Activated CD8-positive, alpha-beta memory T cell treated with anti-CD3 and anti-CD28 coated beads, Interleukin-2, amount 50 U/mL, for 1 hour (primary cell): Measurements from ENCODE around the gene HECW1.
"Not testable (repeated sequence)": the region's sequence is repeated elsewhere in the genome, so short reads cannot be mapped to it uniquely, and the experiment has no call there.

Experiments used
- DNase-seq: peaks from one replicate; pipeline ENCODE4 v3.0.0-alpha.2; 2020; ENCODE audit errors: extremely low read depth

HECW1 gene

GRCh38 chr7:43577485-43577951 is 465.1 kb downstream of the HECW1 start:
- no peak for DNase-seq

DNA sequence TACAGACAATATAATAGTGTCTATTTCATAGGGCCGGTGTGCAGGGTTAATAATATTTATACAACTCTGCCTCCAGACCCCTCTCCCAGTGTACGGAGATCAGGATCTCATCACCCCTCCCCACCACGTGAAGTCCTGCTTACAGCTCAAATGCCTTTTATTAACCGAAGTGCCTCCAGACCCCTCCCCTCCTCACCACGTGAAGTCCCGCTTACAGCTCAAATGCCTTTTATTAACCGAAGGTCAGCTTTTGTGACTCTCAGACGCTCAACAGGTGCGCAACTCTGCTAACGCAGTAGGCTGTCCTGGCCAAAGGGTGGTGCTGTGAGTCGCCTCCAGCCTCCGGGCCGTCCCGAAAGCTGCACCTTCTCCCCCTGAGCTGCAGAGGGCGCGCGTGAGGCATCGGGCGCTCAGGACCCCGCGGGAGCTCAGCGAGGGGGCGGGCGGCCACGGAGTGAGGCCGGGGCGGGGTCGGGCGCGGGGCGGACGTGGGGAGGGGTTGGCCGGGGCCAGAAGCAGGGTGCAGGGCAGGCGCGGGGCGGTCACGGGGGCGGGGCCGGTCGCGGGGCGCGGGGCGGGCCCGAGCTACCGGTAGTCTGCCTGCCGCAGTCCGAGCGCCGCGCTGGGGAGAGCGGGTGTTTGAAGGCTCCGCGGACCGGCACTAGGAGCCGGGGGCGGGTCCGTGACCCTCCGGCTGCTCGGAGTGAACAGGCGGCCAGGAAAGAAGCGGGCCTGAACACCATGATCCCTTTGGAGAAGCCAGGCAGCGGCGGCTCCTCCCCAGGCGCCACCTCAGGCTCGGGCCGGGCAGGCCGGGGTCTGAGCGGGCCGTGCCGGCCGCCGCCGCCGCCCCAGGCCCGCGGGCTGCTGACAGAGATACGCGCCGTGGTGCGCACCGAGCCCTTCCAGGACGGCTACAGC is 470.3 kb downstream of the HECW1 start, which contains the start of gene STK17A:
Gene STK17A (plus strand): TSS at position 606 of the 921 bp plus-strand sequence. CDS start 136 bp downstream, at position 742.
- DNase-seq: peak; percentile 83

DNA sequence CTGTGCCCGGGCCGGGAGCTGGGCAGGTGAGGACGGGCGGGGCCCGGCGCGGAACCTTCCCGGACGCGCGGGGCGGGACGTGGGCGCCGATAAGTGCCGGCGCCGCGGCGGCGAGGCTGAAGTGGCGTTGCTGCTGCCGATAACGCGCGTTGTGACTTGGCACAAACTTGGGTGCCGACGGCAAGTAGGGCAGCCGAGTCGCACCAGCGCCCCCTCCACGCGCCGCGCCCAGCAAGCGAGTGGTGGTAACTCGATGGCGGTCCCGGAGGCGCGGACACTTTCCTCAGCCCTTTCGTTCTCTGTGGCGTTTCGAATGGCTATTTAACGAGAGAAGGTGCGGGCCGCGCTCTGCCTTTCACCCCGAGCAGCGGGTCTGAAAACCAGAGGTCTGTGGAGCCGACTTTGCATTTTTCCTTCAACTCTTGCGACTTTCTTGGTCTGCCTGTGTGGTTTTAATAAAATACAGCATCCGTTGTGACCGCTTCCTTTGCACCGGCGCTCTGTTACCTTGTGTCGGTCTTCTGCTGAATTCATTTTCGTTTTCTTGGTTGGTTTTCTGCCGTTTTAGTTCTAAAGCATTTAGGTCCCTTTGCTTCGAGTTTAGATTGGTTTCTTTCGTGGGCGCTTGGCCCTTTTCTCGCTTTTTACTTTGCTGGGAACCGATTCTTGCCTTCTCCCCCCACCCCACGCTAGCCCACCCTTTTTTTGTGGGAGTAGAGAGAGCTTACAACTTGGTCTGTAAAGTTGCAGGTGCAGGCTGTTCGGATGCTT is 471.2 kb downstream of the HECW1 start:
- DNase-seq: no peak

GRCh38 chr7:43584195-43584586 is 471.7 kb downstream of the HECW1 start:
- DNase-seq: no peak

- DNase-seq: not testable (repeated sequence)
Measured at GRCh38 chr7:43584733-43585132, 472.3 kb downstream of the HECW1 start.

DNA sequence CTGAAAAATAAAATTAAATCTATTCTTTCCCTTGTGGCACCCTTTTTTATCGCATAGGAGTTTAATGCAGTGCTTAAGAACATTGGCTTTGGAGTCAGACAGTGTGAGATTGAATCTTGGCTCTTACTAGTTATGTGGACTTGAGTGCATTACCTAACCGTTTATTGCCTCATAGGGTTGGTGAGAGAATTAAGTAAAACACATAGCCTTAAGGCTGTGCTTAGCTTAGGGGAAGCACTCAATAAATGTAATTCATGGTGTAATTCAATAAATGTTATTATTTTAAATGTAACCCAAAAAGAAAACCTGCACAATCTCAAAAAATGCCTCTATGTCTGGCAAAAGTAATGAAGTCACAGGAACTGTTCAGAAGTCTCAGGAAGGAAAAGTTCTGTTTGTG is 473.1 kb downstream of the HECW1 start:
- DNase-seq: no peak

DNA sequence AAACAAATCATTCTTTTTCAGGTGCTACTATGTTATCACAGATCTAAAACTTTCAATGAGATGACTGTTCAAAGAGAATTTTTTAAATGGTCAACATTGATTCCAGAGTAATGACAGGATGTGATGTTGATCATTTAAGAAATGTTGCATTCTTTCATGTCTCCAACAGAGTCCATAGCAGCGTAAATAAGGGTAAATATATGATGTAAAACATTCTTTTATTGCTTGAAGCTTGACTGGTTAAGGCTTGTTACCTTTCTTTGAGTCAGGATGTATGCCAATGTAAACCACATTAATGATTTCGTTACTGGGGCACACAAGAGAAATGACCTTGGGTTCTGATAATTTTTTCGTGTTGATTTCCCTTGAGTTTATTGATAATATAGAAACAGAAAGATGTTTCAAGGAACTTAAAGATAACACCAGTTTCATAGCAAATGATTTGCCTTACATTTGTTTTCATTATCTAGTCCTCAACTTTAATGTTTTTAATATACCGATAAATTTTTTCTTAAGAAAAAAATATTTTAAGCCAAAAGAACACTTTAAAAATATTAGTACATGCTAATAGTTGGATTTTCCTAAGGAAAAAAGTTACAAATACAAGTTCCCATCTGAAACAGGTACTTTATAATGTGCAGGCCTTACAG is 473.9 kb downstream of the HECW1 start:
- DNase-seq: no peak

DNA sequence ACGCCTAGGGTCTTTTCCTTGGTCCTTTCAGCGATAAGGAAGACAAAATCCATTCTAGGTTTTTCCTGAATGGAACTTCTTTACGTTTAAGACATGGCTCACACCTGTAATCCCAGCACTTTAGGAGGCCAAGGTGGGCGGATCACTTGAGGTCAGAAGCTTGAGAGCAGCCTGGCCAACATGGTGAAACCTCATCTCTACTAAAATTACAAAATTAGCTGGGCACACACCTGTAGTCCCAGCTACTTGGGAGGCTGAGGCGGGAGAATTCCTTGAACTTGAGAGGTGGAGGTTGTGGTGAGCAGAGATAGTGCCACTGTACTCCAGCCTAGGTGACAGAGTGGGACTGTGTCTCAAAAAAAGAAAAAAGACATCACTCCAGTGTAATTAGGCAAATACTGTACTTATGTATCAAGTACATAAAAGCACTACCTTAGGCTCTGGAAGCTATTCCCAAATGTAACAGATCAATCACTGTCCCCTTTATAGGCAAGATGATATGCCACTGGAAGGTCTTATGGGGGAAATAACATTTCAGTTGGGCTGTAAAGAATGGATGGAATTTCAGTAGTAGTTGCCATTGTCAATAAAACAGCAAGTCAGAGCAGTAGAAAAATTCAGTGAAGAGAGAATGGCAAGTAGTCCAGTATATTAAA is 476.2 kb downstream of the HECW1 start:
- no peak for DNase-seq

- DNase-seq: no peak
Measured at GRCh38 chr7:43589133-43589478, 476.7 kb downstream of the HECW1 start.

GRCh38 chr7:43589728-43590127 is 477.3 kb downstream of the HECW1 start:
- DNase-seq: no peak

DNA sequence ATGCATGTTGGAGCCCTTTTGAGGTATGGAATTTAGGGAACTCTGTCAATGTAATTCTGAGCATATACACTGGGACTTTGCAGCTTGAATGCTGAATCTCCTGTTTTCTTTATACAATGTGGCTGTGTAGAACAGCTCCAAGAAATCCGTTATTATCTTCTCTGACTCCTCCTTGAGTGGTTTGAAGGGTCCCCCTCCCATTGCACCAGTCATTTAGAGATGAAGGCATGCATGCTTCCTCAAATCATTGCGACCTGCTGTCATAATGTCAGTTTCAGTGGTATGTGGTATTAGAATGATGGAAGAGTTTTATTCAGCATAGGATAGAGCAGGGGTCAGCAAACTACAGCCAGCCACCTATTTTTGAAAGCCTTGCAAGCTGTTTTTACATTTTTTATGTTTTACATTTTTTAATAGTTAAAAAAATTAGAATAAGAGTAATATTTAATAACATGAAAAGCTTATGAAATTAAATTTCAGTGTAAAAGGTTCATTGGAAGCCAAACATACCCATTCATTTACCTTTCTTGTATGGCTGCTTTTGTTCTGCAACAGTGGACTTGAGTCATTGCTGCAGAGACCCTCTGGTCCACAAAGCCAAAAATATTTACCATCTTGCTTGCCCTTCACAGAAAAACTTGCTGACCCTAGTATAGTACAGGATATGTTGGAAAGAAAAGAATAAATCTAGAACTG is 478.6 kb downstream of the HECW1 start:
- DNase-seq: no peak

GRCh38 chr7:43591558-43592180 is 479.2 kb downstream of the HECW1 start:
- no peak for DNase-seq

DNA sequence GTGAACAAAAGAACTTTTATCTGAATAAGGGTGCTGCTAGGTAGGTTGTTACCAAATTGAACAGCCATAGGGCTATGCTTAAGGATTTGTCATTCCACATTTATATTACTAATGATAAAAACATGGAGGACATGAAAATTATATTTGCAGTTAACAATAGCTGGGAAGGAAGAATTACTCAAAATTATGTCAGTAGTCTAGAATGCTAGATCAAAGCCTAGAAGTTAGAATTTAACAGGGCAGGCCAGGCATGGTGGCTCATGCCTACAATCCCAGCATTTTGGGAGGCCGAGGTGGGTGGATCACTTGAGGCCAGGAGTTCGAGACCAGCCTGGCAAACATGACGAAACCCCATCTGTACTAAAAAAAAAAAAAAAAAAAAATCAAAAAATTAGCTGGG is 479.9 kb downstream of the HECW1 start:
- DNase-seq: no peak

DNA sequence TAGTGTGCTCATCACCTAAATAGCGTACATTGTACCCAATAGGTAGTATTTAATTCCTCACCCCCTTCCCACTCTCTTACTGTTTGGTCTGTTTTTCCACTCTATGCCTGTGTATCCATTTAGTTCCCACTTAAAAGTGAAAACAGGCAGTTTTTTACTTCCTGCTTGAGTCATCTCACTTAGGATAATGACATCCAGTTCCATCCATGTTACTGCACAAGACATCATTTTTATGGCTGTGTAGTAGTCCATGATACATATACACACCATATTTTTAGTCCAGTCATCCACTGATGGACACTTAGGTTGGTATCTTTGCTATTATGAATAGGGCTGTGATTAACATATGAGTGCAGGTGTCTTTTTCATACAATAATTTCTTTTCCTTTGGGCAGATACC is 480.6 kb downstream of the HECW1 start:
- DNase-seq: no peak

- DNase-seq: no peak
Measured at GRCh38 chr7:43594020-43594419, 481.6 kb downstream of the HECW1 start.

- DNase-seq: not testable (repeated sequence)
Measured at GRCh38 chr7:43596426-43596825, 484.0 kb downstream of the HECW1 start.

DNA sequence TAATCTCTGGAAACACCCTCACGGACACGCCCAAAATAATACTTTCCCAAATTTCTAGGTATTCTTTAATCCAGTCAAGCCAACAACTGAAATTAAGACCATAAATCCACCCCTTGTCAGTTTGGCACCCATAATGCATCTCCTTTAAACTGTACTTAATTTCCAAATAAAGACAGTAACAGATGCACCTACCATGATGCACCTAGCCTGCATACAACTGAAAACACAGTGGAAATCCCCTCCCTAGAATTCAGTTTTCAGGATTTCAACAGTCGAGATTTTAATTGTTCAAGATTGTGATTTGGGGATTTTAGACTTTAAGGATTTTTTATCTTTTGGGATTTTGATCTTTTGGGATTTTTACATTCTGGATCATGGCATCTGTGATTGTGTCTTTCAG is 487.6 kb downstream of the HECW1 start:
- no peak for DNase-seq

GRCh38 chr7:43602256-43602655 is 489.8 kb downstream of the HECW1 start:
- no peak for DNase-seq

GRCh38 chr7:43604251-43604650 is 491.8 kb downstream of the HECW1 start:
- no peak for DNase-seq

DNA sequence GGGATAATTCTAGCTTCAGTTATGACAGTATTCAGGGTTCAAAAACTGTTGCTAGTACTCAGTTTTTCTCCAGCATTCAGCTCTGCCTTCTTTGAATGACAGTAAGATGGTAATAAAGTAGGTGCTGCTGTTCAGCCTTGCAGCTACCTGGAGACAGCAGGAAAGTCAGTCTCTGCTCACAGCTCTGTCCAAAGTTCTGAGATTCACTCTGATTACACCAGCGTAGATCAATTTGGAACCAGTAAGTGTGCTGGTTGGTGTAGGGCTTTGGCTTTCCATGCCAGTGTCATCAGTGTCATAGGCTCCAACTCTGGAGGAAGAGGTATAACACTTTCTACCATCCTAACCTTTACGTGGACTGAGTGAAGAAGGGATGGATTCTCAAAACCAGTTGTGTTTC is 496.6 kb downstream of the HECW1 start:
- DNase-seq: no peak

GRCh38 chr7:43612128-43612527 is 499.7 kb downstream of the HECW1 start:
- no peak for DNase-seq
